SU-DHL-6 (cell line): ENCODE results near the gene DUSP6.

Experiments used
- H2AFZ ChIP-seq: fragments of 200-600 bp; sonication (generic); 2 replicates; pipeline ENCODE4 v1.6.1; 2014; ENCODE audit warnings: low read depth, mild to moderate bottlenecking, moderate library complexity, mixed read lengths, antibody characterized with exemption, low read length; ENCODE audit not compliant: severe bottlenecking
- H3F3A ChIP-seq: fragments of 200-600 bp; shearing (Covaris generic); 2 replicates; pipeline ENCODE4 v1.6.0; 2016; ENCODE audit warnings: antibody characterized with exemption, mild to moderate bottlenecking; ENCODE audit not compliant: insufficient read depth
- H3K27ac ChIP-seq: fragments of 200-600 bp; sonication (generic); 2 replicates; pipeline ENCODE4 v1.5.1; 2016; ENCODE audit warnings: low read depth, mild to moderate bottlenecking, low read length, moderate library complexity, mixed read lengths
- H3K27me3 ChIP-seq: fragments of 200-600 bp; sonication (generic), shearing (Covaris generic); 2 replicates; pipeline ENCODE4 v1.6.0; 2014; ENCODE audit warnings: mild to moderate bottlenecking, low read length
- H3K36me3 ChIP-seq: fragments of 200-600 bp; sonication (generic); 2 replicates; pipeline ENCODE4 v1.6.1; 2014; ENCODE audit warnings: mild to moderate bottlenecking, low read length, mixed read lengths
- H3K4me2 ChIP-seq: fragments of 300-600, 200-600 bp; shearing (Covaris generic), sonication (generic); 2 replicates; pipeline ENCODE4 v1.6.0; 2014; ENCODE audit warnings: low read length, low read depth, mild to moderate bottlenecking; ENCODE audit not compliant: poor library complexity, severe bottlenecking
- H3K4me3 ChIP-seq: fragments of 200-600 bp; sonication (generic); 2 replicates; pipeline ENCODE4 v1.5.1; 2014; ENCODE audit warnings: antibody characterized with exemption, low read length, mild to moderate bottlenecking, mixed read lengths; ENCODE audit not compliant: insufficient read depth, poor library complexity, severe bottlenecking
- H3K79me2 ChIP-seq: fragments of 200-600 bp; sonication (generic); 2 replicates; pipeline ENCODE4 v1.6.1; 2014; ENCODE audit warnings: mild to moderate bottlenecking, low read length, moderate library complexity; ENCODE audit not compliant: insufficient read depth
- H3K9ac ChIP-seq: fragments of 200-600 bp; sonication (generic); 2 replicates; pipeline ENCODE4 v1.7.0; 2014; ENCODE audit warnings: mild to moderate bottlenecking, low read length
- H3K9me2 ChIP-seq: fragments of 200-600 bp; sonication (generic); replicated peaks from 2 replicates; pipeline ENCODE4 v1.6.1; 2014; ENCODE audit warnings: low read length; ENCODE audit not compliant: insufficient read depth
- H3K9me3 ChIP-seq: fragments of 200-600 bp; sonication (generic); 2 replicates; pipeline ENCODE4 v1.6.1; 2014; ENCODE audit warnings: low read length, mixed read lengths; ENCODE audit not compliant: insufficient read depth
- H4K20me1 ChIP-seq: fragments of 200-600 bp; sonication (generic); 2 replicates; pipeline ENCODE4 v1.6.1; 2014; ENCODE audit warnings: low read depth, mild to moderate bottlenecking, antibody characterized with exemption, low read length, moderate library complexity, mixed read lengths
- EZH2phosphoT487 ChIP-seq: fragments of 200-600 bp; sonication (generic), shearing (Covaris generic); conservative IDR thresholded peaks from 2 replicates; pipeline ENCODE4 v1.6.1; 2018; ENCODE audit warnings: mild to moderate bottlenecking, antibody characterized with exemption, low read length, moderate library complexity, mixed read lengths
- TF ChIP-seq, protein P1 (sequence below): fragments of 200-600 bp; sonication (generic); IDR thresholded peaks from one replicate; pipeline ENCODE4 v1.5.1; 2017; ENCODE audit warnings: antibody characterized with exemption, mild to moderate bottlenecking, low read length, moderate library complexity; ENCODE audit not compliant: insufficient read depth, poor library complexity, severe bottlenecking

Gene DUSP6

DNA sequence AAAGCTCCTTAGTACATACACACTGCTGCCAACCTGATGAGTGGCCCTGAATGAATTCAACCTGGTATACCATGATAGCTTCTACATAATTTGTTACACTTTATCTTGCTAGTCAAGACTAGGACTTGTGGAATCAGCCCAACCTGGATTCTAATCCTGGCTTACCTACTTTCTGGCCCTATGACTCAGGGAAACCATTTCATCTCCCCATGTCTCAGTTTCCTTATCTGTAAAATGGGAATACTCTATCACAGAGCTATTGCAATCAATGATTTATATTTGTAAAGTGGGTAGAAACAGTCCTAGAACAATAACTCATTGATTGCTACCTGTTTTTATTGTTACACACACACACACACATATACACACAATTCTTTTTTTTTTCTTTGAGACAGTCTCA lies 6.5 kb upstream of the DUSP6 start:
- Histone ChIP-seq H3K27ac (no peak overlapping the region), H3K79me2 (no peaks in the 10 kb centered on the region), H3K9me2 (no peaks in the 10 kb centered on the region), H4K20me1 (no peaks in the 10 kb centered on the region), H3K36me3 (no peaks in the 10 kb centered on the region), H3K9ac (no peak overlapping the region), H3K4me3 (no peak overlapping the region), H2AFZ (no peak overlapping the region), H3K9me3 (no peaks in the 10 kb centered on the region), H3K27me3 (no peaks in the 10 kb centered on the region), H3F3A (no peaks in the 10 kb centered on the region), H3K4me2 (no peak overlapping the region)
- TF ChIP-seq, protein P1, sequence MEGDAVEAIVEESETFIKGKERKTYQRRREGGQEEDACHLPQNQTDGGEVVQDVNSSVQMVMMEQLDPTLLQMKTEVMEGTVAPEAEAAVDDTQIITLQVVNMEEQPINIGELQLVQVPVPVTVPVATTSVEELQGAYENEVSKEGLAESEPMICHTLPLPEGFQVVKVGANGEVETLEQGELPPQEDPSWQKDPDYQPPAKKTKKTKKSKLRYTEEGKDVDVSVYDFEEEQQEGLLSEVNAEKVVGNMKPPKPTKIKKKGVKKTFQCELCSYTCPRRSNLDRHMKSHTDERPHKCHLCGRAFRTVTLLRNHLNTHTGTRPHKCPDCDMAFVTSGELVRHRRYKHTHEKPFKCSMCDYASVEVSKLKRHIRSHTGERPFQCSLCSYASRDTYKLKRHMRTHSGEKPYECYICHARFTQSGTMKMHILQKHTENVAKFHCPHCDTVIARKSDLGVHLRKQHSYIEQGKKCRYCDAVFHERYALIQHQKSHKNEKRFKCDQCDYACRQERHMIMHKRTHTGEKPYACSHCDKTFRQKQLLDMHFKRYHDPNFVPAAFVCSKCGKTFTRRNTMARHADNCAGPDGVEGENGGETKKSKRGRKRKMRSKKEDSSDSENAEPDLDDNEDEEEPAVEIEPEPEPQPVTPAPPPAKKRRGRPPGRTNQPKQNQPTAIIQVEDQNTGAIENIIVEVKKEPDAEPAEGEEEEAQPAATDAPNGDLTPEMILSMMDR = no peak

DNA sequence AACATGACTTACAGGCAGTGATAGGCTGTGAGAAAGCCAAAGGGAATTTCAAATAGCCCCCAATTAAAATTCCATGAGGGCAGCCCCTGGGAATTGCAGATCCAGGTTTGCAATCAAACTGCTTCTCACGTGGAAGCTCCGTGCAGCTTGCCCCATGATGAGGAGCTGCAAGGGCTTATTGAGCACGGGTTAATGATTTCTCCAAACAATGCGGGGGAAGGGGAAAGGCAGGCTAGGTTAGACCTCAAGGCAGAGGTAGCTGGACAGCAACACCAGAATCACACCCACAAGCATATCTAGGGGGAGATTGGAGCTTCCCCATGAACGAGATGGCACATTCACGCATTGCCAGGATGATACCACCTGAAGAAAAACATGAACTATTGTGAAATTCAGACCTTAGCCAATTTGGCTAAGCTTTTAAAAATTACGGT lies 5.0 kb upstream of the DUSP6 start:
- H3K27ac ChIP-seq = no peak overlapping the region
- H3K36me3 ChIP-seq = no peaks in the 10 kb centered on the region
- no peaks in the 10 kb centered on the region for H3F3A ChIP-seq
- no peaks in the 10 kb centered on the region for H4K20me1 ChIP-seq
- no peak overlapping the region for H2AFZ ChIP-seq
- H3K79me2 ChIP-seq = no peaks in the 10 kb centered on the region
- no peak overlapping the region for H3K9ac ChIP-seq
- H3K9me3 ChIP-seq = no peaks in the 10 kb centered on the region
- H3K4me3 ChIP-seq = no peak overlapping the region
- no peak overlapping the region for H3K4me2 ChIP-seq
- H3K9me2 ChIP-seq = no peaks in the 10 kb centered on the region
- no peaks in the 10 kb centered on the region for H3K27me3 ChIP-seq
- TF ChIP-seq, protein P1 = no peak
- TF ChIP-seq EZH2phosphoT487 = no peak

DNA sequence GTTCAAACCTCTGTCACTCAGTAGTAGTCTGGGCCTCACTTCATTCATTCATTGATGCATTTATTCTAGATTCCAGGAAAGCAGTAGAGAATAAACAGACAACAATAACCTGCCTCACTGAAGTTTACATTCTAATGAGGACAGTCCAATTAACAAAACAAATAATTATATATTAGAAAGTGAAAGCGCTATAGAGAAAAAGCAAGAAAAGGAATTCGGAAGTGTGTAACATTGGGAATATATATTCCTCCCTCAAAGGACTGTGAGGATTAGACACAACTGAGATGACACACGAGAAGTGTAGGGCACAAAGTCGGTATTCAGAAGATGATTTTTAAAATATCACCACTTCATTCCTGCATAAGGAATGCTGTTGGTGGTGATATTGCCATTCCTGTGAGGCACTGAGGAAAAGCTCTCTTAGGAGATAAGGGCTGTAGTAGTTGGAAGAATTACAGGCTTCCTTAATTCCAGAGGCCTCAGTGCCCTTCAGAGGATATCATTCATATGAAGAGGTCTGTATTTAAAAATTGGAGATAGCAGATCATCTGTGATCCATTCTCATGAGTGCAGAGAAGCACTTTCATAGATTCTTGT lies 3.9 kb upstream of the DUSP6 start:
- no peak overlapping the region for H3K9ac ChIP-seq
- no peak overlapping the region for H3K4me2 ChIP-seq
- H3K4me3 ChIP-seq = no peak overlapping the region
- H2AFZ ChIP-seq = no peak overlapping the region
- H3K9me2 ChIP-seq = no peaks in the 10 kb centered on the region
- H3K27me3 ChIP-seq = no peaks in the 10 kb centered on the region
- no peaks in the 10 kb centered on the region for H3K36me3 ChIP-seq
- no peak overlapping the region for H3K27ac ChIP-seq
- TF ChIP-seq EZH2phosphoT487 = no peak
- TF ChIP-seq, protein P1 = no peak
- no peaks in the 10 kb centered on the region for H3K79me2 ChIP-seq
- H3F3A ChIP-seq = no peaks in the 10 kb centered on the region
- no peaks in the 10 kb centered on the region for H4K20me1 ChIP-seq
- H3K9me3 ChIP-seq = no peaks in the 10 kb centered on the region
